GM18507 (cell line): ENCODE data around the gene ZEB2.
A peak's percentile ranks its signal among the peaks of the same experiment; 100 is the strongest.

Experiments used
- DNase-seq: peaks from one replicate; pipeline ENCODE4 v3.0.0; 2011; ENCODE audit warnings: low read depth; ENCODE audit not compliant: insufficient read length; ENCODE audit errors: extremely low spot score
- FAIRE-seq: peaks from 2 replicates; lab custom pipeline; 2011; peaks lifted over from hg19 to GRCh38; lab: Jason Lieb, UNC

Gene ZEB2

GRCh38 chr2:144476682-144477081 lies 43.2 kb downstream of the ZEB2 start:
- FAIRE-seq (no peak), DNase-seq (no peak)

DNA sequence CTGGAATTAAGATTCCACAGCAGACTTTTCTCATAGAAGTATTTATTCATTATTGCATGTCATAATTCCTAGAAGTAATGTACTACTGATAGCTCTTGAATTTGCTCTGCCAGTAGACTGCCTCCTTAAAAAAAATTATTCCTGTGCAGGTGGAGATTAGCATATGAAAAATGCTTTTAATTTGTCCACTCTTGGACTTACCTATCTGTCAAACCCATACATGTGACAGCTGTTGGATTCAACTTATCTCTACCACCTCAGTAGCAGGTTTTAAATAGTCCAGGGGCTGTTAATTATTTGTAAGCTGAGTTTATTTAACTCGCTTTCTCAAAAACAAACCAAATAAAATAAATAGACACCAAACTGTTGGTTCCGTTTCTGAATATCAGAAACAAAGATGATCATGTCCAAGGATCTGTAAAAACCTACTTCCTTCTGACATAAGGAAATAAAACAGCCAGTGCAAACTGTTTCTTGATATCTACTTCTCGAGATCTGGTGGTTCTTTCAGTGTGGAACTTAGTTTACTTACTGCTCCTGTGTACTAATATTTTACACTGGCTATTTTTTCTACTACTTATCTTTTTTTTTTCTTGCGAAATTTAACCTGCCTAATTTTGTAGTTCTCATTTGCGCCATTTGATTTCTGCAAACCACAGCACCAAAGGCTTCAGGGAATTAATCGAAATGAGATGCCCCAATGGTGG lies 44.2 kb downstream of the ZEB2 start:
- DNase-seq (no peak), FAIRE-seq (no peak)

GRCh38 chr2:144475044-144475443 lies 44.9 kb downstream of the ZEB2 start:
- FAIRE-seq (peak; percentile 62), DNase-seq (no peak)

DNA sequence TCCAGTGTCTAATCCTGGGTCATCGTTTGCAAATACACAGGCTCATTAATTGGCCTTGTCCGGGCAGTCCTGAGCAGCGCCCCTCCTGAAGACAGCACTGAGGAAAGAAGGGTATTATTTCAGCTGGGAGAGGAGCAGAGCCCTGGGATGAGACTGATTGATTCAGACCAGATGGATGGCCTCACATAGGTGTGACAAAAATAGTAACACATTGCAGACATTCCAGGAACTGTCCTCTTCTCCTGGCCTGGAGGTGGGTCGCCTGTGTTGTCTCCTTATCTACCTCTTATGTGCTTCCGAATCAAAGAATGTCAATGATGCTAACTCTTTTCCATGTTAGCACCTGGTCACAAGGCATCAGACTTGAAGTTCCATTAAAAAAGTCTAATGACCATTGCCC lies 45.9 kb downstream of the ZEB2 start:
- DNase-seq (no peak), FAIRE-seq (no peak)

DNA sequence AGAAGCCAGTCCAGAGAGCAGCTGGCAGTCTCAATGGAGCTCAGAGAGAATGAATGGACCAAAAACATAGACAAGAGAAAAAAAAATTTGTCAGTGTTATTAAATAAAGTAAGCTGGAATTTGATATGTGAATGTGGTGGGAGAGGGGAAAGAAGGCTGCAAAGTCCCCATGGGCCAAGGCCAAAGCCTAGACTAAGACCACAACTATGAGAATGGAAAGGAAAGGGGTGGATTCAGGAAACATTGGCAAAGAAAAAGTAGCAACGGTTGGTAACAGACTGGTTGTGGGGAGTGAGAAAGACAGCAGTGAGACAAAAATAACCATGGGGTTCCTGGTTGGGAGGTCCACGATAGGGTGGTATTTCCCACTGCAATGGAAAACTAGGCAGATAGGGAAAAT lies 47.0 kb downstream of the ZEB2 start:
- no peak for DNase-seq
- no peak for FAIRE-seq

GRCh38 chr2:144472046-144472412 lies 47.9 kb downstream of the ZEB2 start:
- FAIRE-seq (peak; percentile 36), DNase-seq (no peak)

DNA sequence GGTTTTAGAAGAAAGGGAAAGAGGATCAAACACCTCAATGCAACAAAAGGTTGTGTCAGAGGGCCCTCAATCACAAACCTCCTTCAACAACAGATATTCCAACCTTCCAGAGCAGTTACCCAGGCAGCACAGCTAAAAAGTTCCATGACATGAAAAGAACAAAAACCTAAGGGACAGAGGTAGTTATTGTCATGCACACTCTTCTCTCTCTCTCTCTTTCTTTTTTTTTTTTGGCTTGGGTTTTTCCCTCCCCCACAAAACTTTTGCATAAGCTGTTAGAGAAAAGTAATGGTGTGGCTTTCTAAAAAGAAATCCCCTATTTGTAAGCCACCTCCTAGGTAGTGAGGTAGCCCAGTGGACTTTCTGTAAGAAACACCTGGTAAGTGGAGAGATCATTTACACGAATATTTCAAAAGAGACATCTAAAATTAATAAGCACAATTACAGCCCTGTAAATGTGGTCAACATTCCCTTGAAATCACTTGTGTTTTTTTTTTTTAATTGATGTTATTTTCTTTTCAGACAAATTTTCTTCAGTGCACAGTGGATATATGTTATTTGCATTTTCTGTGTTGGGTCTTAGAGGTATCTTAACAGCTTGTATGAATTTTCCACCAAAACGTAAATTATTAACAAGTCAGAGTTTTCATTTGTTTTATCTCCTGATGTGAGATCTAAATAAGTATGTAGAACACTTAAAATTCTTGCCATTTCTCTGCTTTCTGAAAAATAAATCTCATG lies 48.4 kb downstream of the ZEB2 start:
- FAIRE-seq = peak; percentile 68

DNA sequence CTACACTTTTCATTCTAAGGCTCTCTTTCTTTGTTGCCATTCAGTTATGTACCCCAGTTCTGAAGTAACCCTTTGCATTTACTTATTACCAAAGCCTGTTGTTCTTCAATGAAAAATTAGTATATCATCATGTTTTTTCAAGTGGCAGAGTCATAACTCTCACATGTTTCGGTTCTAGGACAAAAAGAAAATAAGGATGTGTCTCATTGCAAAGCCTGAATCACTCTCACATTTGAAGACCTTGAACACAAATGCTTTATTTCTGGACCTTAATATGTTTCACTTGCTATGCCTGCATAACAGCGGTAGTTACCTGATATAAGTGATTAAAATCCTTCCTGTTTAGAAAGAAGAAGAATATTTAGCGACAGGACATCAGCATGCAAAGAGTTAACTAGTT lies 49.1 kb downstream of the ZEB2 start:
- DNase-seq (no peak), FAIRE-seq (no peak)

More for the DNA sequence above, 48.4 kb downstream of the ZEB2 start:
- DNase-seq = no peak

DNA sequence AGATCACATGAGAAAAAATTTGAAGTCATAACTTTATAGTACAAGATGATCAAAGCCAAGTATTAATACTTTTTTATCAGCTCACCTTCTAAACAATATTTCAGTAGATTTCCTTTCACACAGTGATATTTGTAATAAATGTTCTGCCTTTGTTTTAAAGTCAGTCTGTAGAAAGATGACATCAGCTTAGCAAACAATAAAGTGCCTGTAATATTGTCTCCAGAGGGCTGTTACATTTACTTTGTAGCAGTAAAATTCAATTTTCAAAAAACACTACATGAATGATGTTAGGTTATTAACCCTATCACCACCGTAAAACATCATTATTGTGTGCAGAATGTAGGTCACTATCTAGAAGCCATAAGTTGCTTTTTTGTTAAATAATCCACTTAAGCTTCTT lies 49.6 kb downstream of the ZEB2 start:
- FAIRE-seq (peak; percentile 29), DNase-seq (no peak)

- FAIRE-seq (peak; percentile 9), DNase-seq (no peak)
Observed at GRCh38 chr2:144469798-144470197, 50.1 kb downstream of the ZEB2 start.

GRCh38 chr2:144468823-144469595 lies 50.9 kb downstream of the ZEB2 start:
- FAIRE-seq = no peak
- no peak for DNase-seq

GRCh38 chr2:144467502-144468137 lies 52.3 kb downstream of the ZEB2 start:
- FAIRE-seq = no peak
- no peak for DNase-seq

- DNase-seq (no peak), FAIRE-seq (no peak)
Observed at GRCh38 chr2:144466637-144467036, 53.3 kb downstream of the ZEB2 start.

DNA sequence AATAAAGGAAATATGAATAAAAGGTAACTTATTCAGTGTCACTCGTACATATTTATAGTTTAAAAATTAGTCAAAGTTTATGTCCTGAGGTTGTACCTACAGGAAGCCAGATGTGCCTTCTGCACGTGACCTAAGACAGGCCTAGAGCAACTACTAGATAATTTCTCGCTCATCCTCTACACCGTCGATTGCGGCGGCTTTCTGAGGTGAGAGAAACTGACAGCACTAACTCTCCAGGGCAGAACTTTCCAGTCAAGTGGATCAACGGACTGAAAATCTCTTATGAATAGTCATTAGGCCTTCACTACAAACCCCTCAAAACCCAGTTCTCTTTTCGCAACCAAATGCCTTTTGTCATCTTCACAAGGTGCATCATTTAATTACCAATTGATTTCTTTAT lies 54.2 kb downstream of the ZEB2 start:
- FAIRE-seq = no peak

GRCh38 chr2:144464730-144465129 lies 55.2 kb downstream of the ZEB2 start:
- no peak for FAIRE-seq
- DNase-seq = no peak

More for the DNA sequence above, 54.2 kb downstream of the ZEB2 start:
- no peak for DNase-seq

GRCh38 chr2:144463266-144463665 lies 56.7 kb downstream of the ZEB2 start:
- FAIRE-seq = no peak
- DNase-seq = no peak

GRCh38 chr2:144462266-144462665 lies 57.7 kb downstream of the ZEB2 start:
- DNase-seq (no peak), FAIRE-seq (no peak)

- no peak for FAIRE-seq
- DNase-seq = no peak
Observed at GRCh38 chr2:144461308-144461766, 58.6 kb downstream of the ZEB2 start.

DNA sequence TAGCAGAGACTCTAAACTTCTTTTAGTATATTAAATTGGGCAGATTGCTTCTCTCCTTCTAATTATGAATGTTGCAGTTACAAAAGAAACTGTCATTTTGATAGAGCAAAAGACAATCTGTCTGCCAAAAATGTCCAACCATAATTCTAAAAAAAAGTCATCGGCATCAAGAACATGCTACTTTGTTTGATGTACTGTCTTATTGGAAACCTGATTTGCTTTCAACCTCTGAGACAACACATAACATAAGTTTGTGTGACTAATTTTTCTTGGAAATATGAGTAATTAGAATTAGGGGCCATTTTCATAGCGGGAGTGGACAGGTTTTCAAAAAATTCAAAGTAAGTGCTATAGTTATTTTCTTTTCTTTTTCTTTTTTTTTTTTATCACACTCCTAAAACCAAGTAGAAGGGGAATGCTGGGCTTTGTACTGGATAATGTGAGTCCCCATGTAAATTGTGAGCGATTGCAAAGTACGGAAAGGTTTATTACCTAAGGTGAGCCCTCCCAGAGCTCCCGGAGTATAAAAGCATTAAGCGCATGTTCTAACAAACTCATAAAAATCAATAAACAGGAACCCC lies 59.1 kb downstream of the ZEB2 start:
- FAIRE-seq (no peak), DNase-seq (no peak)

- DNase-seq = no peak
- no peak for FAIRE-seq
Observed at GRCh38 chr2:144459937-144460336, 60.0 kb downstream of the ZEB2 start.
